ENCODE measurements around the gene MAPKAP1. TPM values are rescaled to one million over a fixed set of nuclear protein-coding genes. Genes with fewer than 3 reads are reported as not detected.
A peak's percentile ranks its signal among the peaks of the same experiment; 100 is the strongest.

The MAPKAP1 gene
- total RNA-seq, 1 donor from 2014 or later: 62.9 TPM

- Mint-ChIP-seq H3K4me1 (peaks cover 50% of the 10 kb centered on the region), H3K27ac (no peak overlapping the region), H3K36me3 (peaks cover 2% of the 10 kb centered on the region), H3K27me3 (ENCODE audit: low read depth) (no peaks in the 10 kb centered on the region), H3K4me3 (peak overlapping the region; percentile 93), H3K9me3 (no peaks in the 10 kb centered on the region)
- no peak for DNase-seq (ENCODE audit: low spot score in 2 of 2, unreplicated experiment in 2 of 2)
- no peak for TF ChIP-seq CTCF (IDR thresholded peaks at IDR 0.05; ENCODE audit: unreplicated experiment)
Observed at GRCh38 chr9:125750627-125751011, 43.6 kb upstream of the MAPKAP1 start.

- no peak for TF ChIP-seq CTCF (IDR thresholded peaks at IDR 0.05; ENCODE audit: unreplicated experiment)
- Mint-ChIP-seq H3K27me3 (ENCODE audit: low read depth) (no peaks in the 10 kb centered on the region), H3K4me1 (peaks cover 46% of the 10 kb centered on the region), H3K36me3 (peaks cover 2% of the 10 kb centered on the region), H3K27ac (no peak overlapping the region), H3K4me3 (peak overlapping the region; percentile 93), H3K9me3 (no peaks in the 10 kb centered on the region)
- no peak for DNase-seq (ENCODE audit: low spot score in 2 of 2, unreplicated experiment in 2 of 2)
Observed at GRCh38 chr9:125749951-125750626, 43.1 kb upstream of the MAPKAP1 start.

GRCh38 chr9:125749287-125749935 is 42.4 kb upstream of the MAPKAP1 start:
- Mint-ChIP-seq H3K36me3 (peaks cover 2% of the 10 kb centered on the region), H3K27me3 (ENCODE audit: low read depth) (no peaks in the 10 kb centered on the region), H3K4me3 (peak overlapping the region; percentile 93), H3K27ac (peak overlapping the region; percentile 79), H3K9me3 (no peaks in the 10 kb centered on the region), H3K4me1 (peaks cover 45% of the 10 kb centered on the region)
- no peak for TF ChIP-seq CTCF (IDR thresholded peaks at IDR 0.05; ENCODE audit: unreplicated experiment)
- DNase-seq (ENCODE audit: low spot score in 2 of 2, unreplicated experiment in 2 of 2): no peak

GRCh38 chr9:125748446-125749099 is 41.6 kb upstream of the MAPKAP1 start:
- Mint-ChIP-seq H3K36me3 (peaks cover 2% of the 10 kb centered on the region), H3K27ac (peak overlapping the region; percentile 94), H3K27me3 (ENCODE audit: low read depth) (no peaks in the 10 kb centered on the region), H3K4me1 (peaks cover 42% of the 10 kb centered on the region), H3K4me3 (peak overlapping the region; percentile 93), H3K9me3 (no peaks in the 10 kb centered on the region)
- TF ChIP-seq CTCF (IDR thresholded peaks at IDR 0.05; ENCODE audit: unreplicated experiment): no peak
- DNase-seq (ENCODE audit: low spot score in 2 of 2, unreplicated experiment in 2 of 2): no peak

DNA sequence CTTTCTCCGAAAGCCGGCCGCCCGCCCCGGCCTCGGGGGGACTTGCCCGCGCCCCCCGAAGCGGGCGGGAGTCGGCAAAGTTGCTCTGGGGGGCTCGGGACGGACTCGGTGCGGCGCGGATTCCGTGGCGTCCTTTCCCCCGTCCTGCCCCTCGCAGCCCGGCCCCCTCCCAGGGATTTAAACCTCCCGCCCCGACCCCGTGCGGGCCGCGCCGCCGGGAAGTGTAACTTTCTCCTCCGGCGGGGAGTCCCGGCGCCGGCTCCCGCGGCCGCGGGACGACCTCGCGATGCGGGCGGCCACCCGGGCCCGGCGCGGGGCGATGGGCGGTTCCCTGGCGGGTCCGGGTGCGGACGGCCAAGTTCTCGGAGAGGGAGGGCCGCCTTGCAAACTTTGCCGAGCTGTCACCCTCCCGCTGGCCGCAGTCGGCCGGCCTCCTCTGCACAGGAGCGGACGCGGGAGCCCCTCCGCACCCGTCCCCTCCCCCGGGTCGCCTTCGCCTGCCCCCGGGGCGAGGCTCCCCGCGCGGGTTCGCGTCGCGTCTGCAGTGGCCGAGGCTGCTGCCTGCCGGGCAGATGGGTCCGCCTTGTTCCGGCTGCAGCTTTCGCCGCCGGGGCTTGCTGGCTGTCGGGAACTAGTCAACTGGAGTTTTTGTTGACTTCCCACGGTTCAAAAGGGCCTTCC is 40.9 kb upstream of the MAPKAP1 start:
- Mint-ChIP-seq H3K27ac (peak overlapping the region; percentile 94), H3K4me3 (peak overlapping the region; percentile 93), H3K36me3 (peaks cover 2% of the 10 kb centered on the region), H3K4me1 (peaks cover 42% of the 10 kb centered on the region), H3K9me3 (no peaks in the 10 kb centered on the region), H3K27me3 (ENCODE audit: low read depth) (no peaks in the 10 kb centered on the region)
- DNase-seq (ENCODE audit: low spot score in 2 of 2, unreplicated experiment in 2 of 2): peak; percentile 28 to 54
- TF ChIP-seq CTCF (IDR thresholded peaks at IDR 0.05; ENCODE audit: unreplicated experiment): no peak
